ENCODE results near the gene TPRG1L. TPM values are rescaled to one million over a fixed set of nuclear protein-coding genes. Genes with fewer than 3 reads are reported as not detected.
A peak's percentile ranks its signal among the peaks of the same experiment; 100 is the strongest.

The TPRG1L gene
- total and polyA plus RNA-seq, 2 of the 4 experiments (the other 2 are of a cell fraction), result 25.3 to 39.5 TPM

DNA sequence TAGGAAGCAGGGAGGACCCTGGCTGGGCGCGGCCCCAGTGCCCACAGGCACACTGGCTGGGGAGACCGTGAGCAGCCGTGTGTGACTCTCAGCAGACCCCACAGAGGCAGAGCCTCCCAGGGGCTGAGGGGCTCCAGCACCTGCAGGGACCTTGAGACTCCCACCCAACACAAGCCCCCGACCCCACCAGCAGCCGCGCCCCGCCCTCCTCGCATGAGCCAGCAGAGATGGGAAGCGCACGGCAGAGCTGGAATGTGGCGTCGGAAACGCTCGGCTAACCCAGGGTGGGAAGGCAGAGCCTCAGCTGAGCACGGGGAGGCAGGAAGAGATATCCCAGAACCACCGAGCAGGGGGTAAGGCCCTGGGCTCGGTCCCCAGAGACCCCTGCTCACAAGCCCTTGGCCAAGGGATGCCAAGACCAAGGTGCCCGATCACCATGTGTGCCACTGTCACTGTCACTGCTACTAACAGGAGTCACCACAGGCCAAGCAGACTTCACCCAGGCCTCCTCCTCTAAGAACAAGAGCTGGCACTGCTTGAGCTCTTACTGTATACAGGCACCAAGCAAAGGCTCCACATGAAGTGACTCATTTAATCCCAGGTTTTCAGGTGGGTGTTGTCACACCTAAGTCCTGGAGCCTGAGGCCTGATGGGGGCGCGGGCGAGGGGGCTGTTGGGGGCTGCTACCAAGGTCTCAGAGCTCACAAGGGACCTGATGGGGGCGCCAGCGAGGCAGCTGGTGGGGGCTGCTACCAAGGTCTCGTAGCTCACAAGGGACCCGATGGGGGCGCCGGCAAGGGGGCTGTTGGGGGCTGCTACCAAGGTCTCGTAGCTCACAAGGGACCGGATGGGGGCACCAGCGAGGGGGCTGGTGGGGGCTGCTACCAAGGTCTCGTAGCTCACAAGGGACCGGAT is 33.6 kb upstream of the TPRG1L start:
- dilution Hi-C loops (cut with HindIII; ENCODE audit: low sequenced_read_pairs, unreplicated experiment) (no loop called here), in situ Hi-C loops (cut with MboI; ENCODE audit: low sequenced_read_pairs) (no loop called here), intact Hi-C loops (cut with micrococcal nuclease) (no loop called here)
- Histone ChIP-seq H4K8ac (ENCODE audit: low read depth in 2 of 2, low read length in 2 of 2) (no peak overlapping the region), H3K36me3 (ENCODE audit: control insufficient read depth, insufficient read depth, low read length) (no peaks in the 10 kb centered on the region), H3K14ac (replicated peaks; ENCODE audit: low read depth, low read length) (no peak overlapping the region), H3K18ac (ENCODE audit: low read depth, low read length) (no peak overlapping the region), H2AFZ (replicated peaks; ENCODE audit: low read length, poor library complexity) (peak overlapping the region; percentile 58), H3K9ac (ENCODE audit: low read depth, low read length) (no peak overlapping the region), H2BK5ac (ENCODE audit: low read depth, low read length, poor library complexity, severe bottlenecking) (no peak overlapping the region), H4K5ac (ENCODE audit: low read depth, low read length) (no peak overlapping the region), H3K56ac (ENCODE audit: extremely low read depth, insufficient read depth, low read length) (no peak overlapping the region), H3K79me1 (ENCODE audit: low read depth in 1 of 2, low read length in 2 of 2) (no peaks in the 10 kb centered on the region), H2AK5ac (ENCODE audit: low read depth, low read length) (no peak overlapping the region), H3K27me3 (ENCODE audit: control insufficient read depth, insufficient read depth, low read length) (no peaks in the 10 kb centered on the region; the same call in 1 of the 2 replicates), H3K4me2 (ENCODE audit: low read depth, low read length) (no peak overlapping the region), H3K4ac (ENCODE audit: low read depth, low read length) (no peak overlapping the region), H3K27ac (ENCODE audit: insufficient read depth, low read length) (no peak overlapping the region), H4K20me1 (ENCODE audit: insufficient read depth, low read length) (no peaks in the 10 kb centered on the region; the same call in 1 of the 2 replicates), H4K91ac (ENCODE audit: insufficient read depth, low read depth, low read length) (no peak overlapping the region), H3K4me3 (ENCODE audit: insufficient read depth, low read depth, low read length) (no peak overlapping the region), H2BK120ac (ENCODE audit: low read depth, low read length) (no peak overlapping the region), H2BK20ac (ENCODE audit: low read depth, low read length) (no peak overlapping the region), H3K23ac (ENCODE audit: low read depth, low read length) (no peak overlapping the region), H2AK9ac (replicated peaks; ENCODE audit: low read depth, low read length, poor library complexity) (no peak overlapping the region), H3K9me3 (ENCODE audit: control insufficient read depth, insufficient read depth, low read length) (no peaks in the 10 kb centered on the region), H3K4me1 (ENCODE audit: control insufficient read depth, insufficient read depth, low read length) (no peaks in the 10 kb centered on the region), H3K9me1 (ENCODE audit: insufficient read depth, low read length) (no peaks in the 10 kb centered on the region), H2BK15ac (ENCODE audit: low read depth, low read length) (no peak overlapping the region)
- ATAC-seq (ENCODE audit: low read depth) (no peak), DNase-seq (no peak)
- BruUV-seq (replicated peaks), result no TSS peak
- POLR2A ChIA-PET (ENCODE audit: unreplicated experiment), result no interaction called here
- TF ChIP-seq MAZ (IDR thresholded peaks at IDR 0.05; ENCODE audit: borderline replicate concordance, low read depth, low read length), result no peak
- TF ChIP-seq NFE2L2 (IDR thresholded peaks at IDR 0.05; ENCODE audit: low read depth, low read length), result no peak
- CTCF ChIA-PET, result no interaction called here
- 86% methylated on average over 7 of the region's 33 CpGs; no CpG with 5 or more reads in 1 of the 2 experiments for WGBS, 2 experiments (ENCODE audit: extremely low coverage in 2 of 2, insufficient read length in 1 of 2)

Measured in IMR-90 (cell line).